Lung (tissue), 12 donors: ENCODE data around the gene ALK. TPM values are rescaled to one million over a fixed set of nuclear protein-coding genes. Genes with fewer than 3 reads are reported as not detected.

ENCODE experiments used
- ATAC-seq: fragments of 200-7000 bp; cut with Tn5 transposase; one replicate; pipeline ENCODE4 v1.9.1; 2020; ENCODE audit warnings: moderate number of reproducible peaks; ENCODE audit not compliant: insufficient read depth, low FRiP score
- DNase-seq, 3 donors: peaks; one replicate each; pipeline ENCODE4 v3.0.0-alpha.2; 2013 to 2017
- H3K27ac ChIP-seq, 2 donors: one replicate each; pipeline ENCODE4 v1.5.1; 2013; ENCODE audit warnings: mild to moderate bottlenecking in 2 of 2, moderate library complexity in 2 of 2, control low read depth in 1 of 2, inconsistent platforms in 1 of 2, low read depth in 1 of 2, low read length in 1 of 2
- H3K27me3 ChIP-seq, 3 donors: one replicate each; pipeline ENCODE4 v1.5.1; 2013; ENCODE audit warnings: low read length in 2 of 3; ENCODE audit not compliant: control insufficient read depth in 3 of 3, insufficient read depth in 3 of 3
- H3K36me3 ChIP-seq, 4 donors: one replicate each; pipeline ENCODE4 v1.5.1; 2013; ENCODE audit warnings: low read length in 4 of 4, mild to moderate bottlenecking in 1 of 4, moderate library complexity in 1 of 4; ENCODE audit not compliant: control insufficient read depth in 4 of 4, insufficient read depth in 4 of 4
- H3K4me1 ChIP-seq, 5 donors: one replicate each; pipeline ENCODE4 v1.5.1; 2013; ENCODE audit warnings: low read length in 5 of 5, mild to moderate bottlenecking in 2 of 5, moderate library complexity in 1 of 5; ENCODE audit not compliant: control insufficient read depth in 5 of 5, insufficient read depth in 5 of 5
- H3K4me3 ChIP-seq: one replicate; pipeline ENCODE4 v1.5.1; 2013; ENCODE audit warnings: mild to moderate bottlenecking, control low read depth, moderate library complexity
- H3K9ac ChIP-seq, 2 donors: one replicate each; pipeline ENCODE4 v1.5.1; 2013; ENCODE audit warnings: low read length in 2 of 2, control low read depth in 1 of 2; ENCODE audit not compliant: insufficient read depth in 1 of 2
- H3K9me3 ChIP-seq, 4 donors: one replicate each; pipeline ENCODE4 v1.5.1; 2013; ENCODE audit warnings: low read length in 3 of 4, mild to moderate bottlenecking in 1 of 4, moderate library complexity in 1 of 4; ENCODE audit not compliant: control insufficient read depth in 4 of 4, insufficient read depth in 3 of 4
- CTCF ChIP-seq: IDR thresholded peaks from 2 replicates; pipeline ENCODE4 v1.5.1; 2012; ENCODE audit warnings: mild to moderate bottlenecking; ENCODE audit errors: control extremely low read depth, extremely low read depth
- WGBS, 2 donors: extraction: QIAGEN DNeasy Blood & Tissue Kit; methylation state at CpG; one replicate each; pipeline ENCODE4 v1.1.7; 2013; 5-methylcytosine and 5-hydroxymethylcytosine counted together
- polyA plus RNA-seq, 2 donors: library from polyadenylated mRNA; stranded (reverse); fragments of 200-250 nt; gene quantifications; one replicate each; pipeline ENCODE4 v1.2.1, GENCODE V29; 2013
- total RNA-seq, 2 donors: library from RNA; depleted of rRNA in 1 of 2; stranded (reverse); fragments of >200 nt in 1 of 2; gene quantifications; one replicate each; pipeline ENCODE4 v1.2.1, GENCODE V29; 2014 to 2021
- donor health status: control.
- donor health status: control.
- donor health status: Bipolar disorder and iron deficiency.
- donor health status: healthy.
- donor health status: DM: yes; HTN: yes; CAD: no.

The ALK gene
- total and polyA plus RNA-seq, 4 donors = 0.09 to 0.25 (median 0.10) TPM; not detected in 1

- 42 to 66% methylated on average over 2 of the region's 2 CpGs for WGBS, 2 donors
- TF ChIP-seq CTCF = no peak
- no peak for ATAC-seq
- peaks cover 0 to 4% (median 0%) of the 10 kb centered on the region in 5 donors for H3K4me1 ChIP-seq
- no peaks in the 10 kb centered on the region for H3K9me3 ChIP-seq
- no peak overlapping the region for H3K27ac ChIP-seq
- H3K9ac ChIP-seq = no peak overlapping the region
- DNase-seq = no peak
- H3K27me3 ChIP-seq = no peaks in the 10 kb centered on the region
- no peaks in the 10 kb centered on the region for H3K36me3 ChIP-seq
- no peak overlapping the region for H3K4me3 ChIP-seq
Observed at GRCh38 chr2:29596584-29596983, 324.8 kb downstream of the ALK start.

- Histone ChIP-seq H3K9me3 (peaks cover 0 to 2% (median 0%) of the 10 kb centered on the region in 4 donors), H3K9ac (no peak overlapping the region), H3K4me3 (no peak overlapping the region), H3K36me3 (no peaks in the 10 kb centered on the region), H3K27ac (no peak overlapping the region), H3K4me1 (peaks cover 0 to under 1% (median 0%) of the 10 kb centered on the region in 5 donors), H3K27me3 (no peaks in the 10 kb centered on the region)
- no peak for DNase-seq
- no peak for ATAC-seq
- 83 to 86% methylated on average over 10 of the region's 10 CpGs for WGBS, 2 donors
- TF ChIP-seq CTCF = no peak
Observed at GRCh38 chr2:29591600-29591999, 329.8 kb downstream of the ALK start.

- Histone ChIP-seq H3K4me3 (no peak overlapping the region), H3K4me1 (no peaks in the 10 kb centered on the region), H3K36me3 (no peaks in the 10 kb centered on the region), H3K9ac (no peak overlapping the region), H3K27me3 (no peaks in the 10 kb centered on the region), H3K27ac (no peak overlapping the region), H3K9me3 (peaks cover 0 to 2% (median 0%) of the 10 kb centered on the region in 4 donors)
- 82 to 92% methylated on average over 7 of the region's 7 CpGs for WGBS, 2 donors
- TF ChIP-seq CTCF = no peak
- DNase-seq (no peak), ATAC-seq (no peak)
Observed at GRCh38 chr2:29590211-29590610, 331.2 kb downstream of the ALK start.
